ENCODE data around the gene CTU2.

The CTU2 gene

DNA sequence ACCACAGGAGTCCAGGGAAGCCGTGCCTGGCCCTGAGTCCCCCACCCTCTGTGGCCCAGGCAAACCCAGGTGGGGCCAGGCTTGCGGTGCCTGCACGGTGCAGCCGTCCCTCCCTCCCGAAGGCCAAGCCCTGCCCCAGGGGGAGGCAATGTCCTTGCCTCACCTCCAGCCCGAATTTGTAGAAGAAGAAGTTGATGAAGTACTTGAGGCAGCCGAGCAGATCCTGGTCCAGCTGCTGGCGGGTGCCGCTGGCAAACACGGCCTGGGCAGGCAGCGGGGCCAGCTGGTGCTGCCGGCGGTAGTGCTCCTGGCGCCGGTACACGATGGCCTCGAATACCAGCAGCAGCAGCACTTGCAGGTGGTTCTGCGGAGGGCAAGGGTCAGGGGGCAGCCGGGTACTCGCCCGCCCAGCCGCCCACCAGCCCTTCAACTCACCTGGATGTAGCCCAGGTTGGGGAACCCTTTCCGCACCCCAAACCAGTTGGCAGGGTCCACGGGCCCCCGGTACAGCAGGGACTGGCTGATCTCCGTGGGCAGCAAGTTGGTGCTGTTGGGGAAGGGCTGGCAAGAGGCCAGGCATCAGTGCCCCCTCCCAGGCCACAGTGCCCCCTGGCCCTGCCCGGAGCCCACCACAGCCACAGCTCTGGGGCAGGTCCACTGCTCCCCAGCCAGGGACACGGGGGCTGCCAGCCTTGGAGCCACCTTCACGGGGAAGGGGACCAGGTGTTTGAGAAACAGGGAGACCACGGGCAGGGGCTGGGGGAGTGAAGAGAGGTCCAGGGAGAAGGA lies 26.1 kb downstream of the CTU2 start:
- no peak for DNase-seq

DNA sequence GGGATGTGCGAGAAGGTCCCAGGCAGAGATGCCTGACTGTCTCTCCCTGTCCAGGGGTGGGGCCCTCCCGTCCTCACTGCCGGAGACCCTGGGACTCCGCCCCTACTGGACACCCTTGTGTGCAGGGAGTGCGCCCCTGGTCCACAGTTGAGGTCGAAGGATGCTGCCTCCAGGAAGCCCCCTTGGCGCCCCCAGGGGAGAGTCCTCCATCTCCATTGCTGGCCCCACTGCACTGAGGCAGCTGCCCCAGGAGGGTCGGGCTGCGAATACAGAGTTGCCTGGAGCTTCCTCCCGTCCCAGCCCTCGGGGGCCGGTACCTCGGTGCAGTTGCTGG lies 26.6 kb downstream of the CTU2 start:
- DNase-seq, result no peak

DNA sequence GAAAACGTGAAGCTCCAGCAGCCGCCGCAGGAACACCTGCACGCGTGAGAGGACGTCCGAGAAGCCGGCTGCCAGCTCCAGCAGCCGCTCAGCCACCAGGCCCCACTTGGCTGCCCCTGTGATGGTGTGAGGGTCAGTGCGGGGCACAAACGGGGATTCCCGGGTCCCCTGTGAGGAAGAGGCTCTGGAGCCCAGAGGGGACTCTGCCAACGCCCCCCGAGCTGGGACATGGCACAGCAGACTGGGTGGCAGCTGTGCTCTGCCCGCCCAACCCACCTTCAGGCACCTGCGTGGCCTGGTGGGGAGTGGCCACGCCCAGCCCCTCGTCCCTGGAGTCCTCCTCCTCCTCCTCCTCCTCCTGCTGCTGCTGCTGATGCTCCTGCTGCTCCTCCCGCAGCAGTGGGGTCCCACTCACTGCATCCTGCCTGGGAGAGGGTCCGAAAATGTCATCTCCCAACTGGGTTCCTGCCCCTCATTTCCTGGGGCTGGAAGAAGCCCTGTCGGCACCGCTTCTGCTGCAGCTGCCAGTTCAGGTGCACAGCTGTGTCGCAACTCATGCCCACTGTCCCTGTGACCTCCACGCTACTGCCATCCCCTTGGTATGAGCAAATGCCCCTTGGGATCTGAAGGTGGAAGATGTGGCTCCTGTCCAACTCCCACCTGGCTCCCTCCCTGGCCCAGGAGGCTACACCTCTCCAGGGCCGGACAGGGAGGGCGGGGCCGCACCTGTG lies 27.5 kb downstream of the CTU2 start:
- DNase-seq, result no peak

DNA sequence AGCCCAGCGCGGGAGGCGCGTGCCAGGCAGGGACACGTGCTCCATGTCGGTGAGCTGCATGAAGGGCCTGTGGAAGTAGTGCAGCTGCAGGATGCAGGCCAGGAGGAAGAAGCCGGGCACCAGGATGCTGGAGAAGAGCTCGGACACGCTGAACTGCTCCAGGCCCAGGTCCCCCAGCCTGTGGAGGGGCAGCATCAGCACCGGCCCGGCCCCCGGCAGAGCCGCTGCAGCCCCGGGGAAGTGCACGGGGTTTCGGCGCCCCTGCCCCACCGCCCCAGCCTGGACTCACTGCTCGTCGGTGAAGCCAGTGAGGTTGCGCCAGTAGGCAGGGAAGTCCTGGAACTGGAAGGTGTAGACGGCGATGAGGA lies 28.0 kb downstream of the CTU2 start:
- DNase-seq, result no peak

DNA sequence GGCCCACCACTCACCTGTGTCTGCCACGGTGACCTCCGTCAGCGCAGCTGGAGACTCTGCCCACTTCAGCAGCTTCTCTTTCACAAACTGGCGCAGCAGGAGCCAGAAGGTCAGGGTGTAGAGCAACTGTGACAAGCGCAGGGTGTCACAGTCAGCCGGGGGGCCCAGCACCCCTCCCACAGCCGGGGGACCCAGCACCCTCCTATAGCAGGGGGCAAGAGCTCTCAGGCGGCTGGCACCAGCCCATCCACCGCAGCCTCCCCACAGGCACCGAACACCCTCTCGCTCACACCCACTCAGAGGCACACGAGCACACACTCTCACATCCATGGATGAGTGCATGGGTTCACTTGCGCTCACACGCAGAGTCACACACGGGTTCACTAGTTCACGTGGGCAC lies 28.8 kb downstream of the CTU2 start:
- no peak for DNase-seq

DNA sequence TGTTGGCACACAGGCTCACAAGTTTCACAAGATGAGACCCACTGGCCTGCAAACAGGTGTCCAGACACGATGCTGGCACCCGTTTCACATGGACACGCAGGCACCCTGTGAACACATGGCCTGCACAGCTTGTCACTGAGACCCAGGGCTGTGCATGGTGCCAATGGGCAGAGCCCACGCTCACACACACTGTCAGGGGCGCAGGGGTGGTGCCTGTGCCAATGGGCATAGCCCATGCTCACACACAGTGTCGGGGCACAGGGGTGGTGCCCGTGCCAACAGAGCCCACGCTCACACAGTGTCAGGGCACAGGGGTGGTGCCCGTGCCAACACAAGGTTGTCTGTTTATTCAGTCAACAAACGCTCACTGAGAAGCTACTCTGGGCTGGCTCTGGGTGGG lies 29.3 kb downstream of the CTU2 start:
- no peak for DNase-seq

DNA sequence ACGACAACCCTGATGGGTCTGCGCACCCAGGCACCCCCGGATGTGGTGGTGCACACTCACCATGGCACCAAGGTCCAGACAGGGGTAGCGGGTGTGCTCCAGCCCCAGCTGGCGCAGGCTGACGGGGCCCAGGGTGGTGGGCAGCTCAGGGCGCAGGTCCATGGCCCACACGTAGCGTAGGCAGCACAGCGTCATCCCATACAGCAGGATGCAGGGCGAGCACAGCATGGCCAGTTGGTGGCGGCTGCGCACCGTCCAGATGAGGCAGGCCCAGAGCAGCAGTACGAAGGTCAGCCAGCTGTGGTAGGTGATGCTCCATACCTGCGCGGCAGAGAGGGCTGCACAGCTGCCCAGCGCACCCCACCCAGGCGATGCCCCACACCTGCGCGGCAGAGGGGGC lies 29.8 kb downstream of the CTU2 start:
- no peak for DNase-seq

DNA sequence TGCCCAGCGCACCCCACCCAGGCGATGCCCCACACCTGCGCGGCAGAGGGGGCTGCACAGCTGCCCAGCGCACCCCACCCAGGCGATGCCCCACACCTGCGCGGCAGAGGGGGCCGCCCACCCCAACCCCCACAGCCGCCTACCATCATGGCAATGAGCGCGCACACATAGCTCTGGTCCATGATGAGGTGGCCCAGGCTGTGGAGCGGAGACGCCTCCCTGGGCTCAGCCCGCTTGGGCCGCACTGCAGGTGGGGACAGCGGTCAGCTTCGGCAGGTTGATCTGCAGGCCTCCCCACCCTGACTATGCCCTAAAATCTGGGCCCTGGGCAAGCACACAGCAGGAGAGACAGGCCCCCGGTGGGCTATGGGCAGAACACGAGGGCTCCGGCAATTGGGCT lies 30.2 kb downstream of the CTU2 start:
- no peak for DNase-seq

DNA sequence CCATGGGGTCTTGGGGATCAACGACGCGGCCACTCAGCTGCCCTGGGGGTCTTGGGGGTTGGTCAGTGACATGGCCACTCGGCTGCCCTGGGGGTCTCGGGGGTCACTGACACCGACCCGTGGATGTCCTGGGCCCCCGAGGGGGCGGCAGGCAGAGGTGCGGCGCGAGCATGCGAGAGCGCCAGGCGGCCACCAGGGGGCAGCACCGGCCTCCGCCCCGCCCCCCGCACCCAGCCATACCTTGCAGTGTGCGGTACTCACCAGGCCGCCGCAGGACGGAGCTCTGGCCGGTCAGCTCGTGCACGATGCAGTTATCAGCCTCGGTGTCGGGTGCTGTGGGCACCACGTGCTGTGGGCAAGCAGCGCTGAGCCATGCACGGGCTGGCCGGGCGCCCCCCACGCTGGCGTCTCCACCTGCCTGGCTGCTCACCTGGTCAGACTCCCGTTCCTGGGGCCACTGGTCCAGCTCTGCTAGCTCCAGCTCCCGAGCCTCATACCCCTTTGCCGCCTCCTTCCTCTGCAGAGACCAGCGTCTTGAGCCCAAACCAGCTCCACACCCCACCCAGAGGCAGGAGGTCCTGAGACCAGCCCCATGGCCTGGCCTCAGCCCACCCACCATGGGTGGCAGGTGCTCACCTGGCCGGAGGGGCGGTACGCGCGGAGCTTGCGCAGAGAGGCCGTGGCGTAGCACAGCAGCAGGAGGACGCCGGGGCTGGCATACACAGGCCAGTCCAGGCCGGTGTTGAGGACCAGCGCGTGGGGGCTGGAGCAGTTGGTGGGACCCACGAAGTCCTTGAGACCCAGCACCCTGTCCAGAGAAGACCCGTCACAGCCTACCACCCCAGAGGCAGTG lies 31.2 kb downstream of the CTU2 start:
- peak; percentile 78 for DNase-seq

DNA sequence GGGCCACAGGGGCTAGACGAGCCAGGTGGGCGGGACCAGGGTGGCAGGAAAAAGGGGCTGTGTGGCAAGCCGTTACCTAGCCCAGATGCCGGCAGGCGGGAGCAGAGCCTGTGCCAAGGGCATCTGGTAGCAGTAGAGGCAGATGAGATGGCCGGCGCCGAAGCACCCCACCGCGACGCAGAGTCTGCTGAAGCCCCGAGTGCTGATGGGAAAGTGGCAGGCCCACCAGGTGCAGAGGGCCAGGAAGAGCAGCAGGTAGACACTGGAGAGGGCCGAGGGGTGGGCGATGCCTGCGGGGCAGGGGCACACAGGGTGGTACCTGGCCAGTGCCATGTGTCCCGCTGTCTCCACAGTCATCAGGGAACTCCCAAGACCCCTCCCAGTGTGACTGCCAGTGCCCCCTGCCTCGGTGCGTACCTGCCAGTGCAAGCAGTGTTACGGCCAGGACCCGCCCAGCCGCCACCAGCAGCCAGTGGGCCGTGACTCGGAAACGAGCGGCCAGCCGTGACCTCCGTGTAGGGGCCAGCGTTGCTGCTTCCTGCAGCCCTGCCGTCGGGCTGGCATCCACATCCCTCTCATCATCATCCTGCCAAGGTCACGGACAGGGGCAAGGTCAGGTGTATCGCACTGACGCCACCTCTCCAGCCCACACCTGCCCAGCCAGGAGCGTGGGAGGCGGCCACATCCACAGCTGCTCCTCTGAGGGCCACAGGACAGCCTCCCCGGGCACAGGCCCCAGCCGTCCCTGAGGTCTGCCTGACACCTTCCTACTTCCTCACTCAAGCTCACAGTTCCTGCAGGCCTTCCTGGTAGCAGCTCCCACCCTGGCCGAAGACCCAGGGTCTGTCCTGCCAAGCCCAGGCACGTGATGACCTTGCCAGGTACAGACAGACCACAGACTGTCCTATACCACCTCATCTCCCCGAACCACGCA lies 32.1 kb downstream of the CTU2 start:
- DNase-seq, result no peak

DNA sequence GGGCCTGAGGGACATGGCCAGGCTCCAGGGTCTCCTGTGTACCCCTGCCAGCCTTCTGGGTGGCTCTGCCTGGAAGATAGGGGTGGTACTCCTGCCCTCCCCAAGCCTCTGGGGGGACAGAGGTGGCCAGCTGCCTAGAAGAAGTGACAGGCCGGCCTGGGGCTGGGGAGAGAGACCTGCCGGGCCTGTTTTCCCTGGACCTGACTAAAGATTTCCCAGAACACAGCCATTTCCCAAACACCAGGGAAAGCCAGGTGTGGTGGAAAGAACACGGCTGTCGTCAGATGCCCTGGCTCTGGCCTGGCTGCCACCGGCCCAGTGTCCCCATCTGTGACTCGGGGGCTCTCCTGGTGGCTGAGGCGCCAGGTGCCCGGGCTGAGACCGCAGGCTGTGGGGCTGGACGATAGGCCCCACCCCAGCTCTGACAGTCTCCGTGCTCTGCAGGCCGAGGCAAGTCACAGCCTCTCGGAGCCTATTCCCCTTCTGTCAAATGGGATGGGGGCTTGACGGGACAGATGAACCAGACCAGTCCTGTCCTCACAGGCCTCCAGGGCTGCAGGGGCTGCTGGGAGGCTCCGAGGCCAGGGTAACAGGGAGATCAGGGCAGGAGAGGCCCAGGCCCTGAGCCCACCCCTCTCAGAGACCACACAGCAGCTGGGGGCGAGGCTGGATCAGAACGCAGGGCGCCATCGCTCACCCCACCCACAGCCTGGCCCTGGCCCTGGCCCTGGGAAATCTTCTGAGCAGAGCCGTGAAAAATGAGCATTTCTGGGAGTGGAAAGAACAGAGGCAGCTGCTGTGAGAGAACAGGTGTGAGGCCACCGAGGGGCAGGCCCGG lies 33.1 kb downstream of the CTU2 start:
- no peak for DNase-seq

DNA sequence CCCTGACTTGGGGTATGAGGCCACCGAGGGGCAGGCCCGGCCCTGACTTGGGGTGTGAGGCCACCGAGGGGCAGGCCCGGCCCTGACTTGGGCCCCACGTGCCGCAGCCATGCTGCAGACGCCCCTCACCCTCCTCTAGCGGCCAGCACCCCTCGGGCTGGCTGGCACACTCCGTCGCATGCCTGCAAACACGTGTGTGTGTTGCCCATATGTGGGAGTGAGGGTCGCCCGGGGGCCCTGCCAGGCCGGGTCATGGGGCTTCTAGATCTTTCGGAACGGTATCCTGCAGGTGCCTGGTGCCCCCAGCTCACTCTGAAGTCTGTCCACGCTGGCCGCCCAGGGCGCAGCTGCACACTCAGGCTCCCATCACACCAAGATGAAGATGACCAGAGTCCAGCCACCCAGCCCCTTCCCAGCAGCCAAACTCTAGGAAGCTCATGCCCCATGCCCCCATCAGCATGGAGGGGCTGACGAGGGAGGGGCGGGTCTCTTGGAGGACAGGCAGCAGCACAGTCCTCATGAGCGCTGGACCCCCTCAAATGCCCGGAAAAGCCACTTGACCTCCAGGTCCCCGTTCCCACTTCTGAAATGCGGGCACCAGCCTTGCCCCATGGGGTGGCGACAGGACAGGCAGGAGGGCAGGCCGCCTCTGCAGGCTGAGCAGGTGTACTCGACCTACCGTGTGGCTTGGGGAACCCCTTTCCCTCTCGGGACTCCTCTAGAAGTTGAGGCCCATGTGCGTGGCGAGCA lies 33.8 kb downstream of the CTU2 start:
- no peak for DNase-seq

DNA sequence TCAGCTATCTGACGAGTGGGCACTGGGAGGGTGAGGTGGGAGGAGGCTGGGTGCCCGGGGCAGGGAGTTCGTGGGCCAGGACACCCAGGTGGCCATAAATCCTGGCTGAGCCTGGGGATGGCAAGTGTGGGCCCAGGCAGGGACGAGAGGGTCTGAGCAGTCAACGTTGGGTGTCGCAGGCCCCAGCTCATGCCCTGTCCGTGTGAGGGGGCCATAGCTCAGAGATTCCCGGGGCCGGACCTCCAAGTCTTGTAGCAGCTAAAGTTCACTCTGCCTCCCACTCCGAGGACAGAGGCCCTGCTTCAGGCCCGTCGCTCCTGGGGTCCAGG lies 34.4 kb downstream of the CTU2 start:
- DNase-seq, result no peak

DNA sequence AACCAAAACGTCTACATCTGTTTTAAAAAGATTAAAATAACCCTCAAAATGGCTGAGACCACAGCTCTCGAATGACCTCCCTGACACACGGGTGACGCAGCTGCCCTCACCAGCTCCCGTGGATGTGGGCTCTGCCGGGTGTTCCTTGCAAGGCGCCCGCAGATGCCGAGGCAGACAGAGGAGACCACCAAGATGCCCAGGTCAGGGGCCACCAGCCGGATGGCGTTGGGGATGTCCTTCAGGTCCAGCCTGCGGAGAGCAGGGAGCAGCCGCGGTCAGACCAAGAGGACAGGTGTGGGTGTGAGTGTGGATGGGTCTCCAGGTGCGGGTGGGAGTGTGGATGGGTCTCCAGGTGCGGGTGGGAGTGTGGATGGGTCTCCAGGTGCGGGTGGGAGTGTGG lies 35.1 kb downstream of the CTU2 start:
- DNase-seq, result no peak

DNA sequence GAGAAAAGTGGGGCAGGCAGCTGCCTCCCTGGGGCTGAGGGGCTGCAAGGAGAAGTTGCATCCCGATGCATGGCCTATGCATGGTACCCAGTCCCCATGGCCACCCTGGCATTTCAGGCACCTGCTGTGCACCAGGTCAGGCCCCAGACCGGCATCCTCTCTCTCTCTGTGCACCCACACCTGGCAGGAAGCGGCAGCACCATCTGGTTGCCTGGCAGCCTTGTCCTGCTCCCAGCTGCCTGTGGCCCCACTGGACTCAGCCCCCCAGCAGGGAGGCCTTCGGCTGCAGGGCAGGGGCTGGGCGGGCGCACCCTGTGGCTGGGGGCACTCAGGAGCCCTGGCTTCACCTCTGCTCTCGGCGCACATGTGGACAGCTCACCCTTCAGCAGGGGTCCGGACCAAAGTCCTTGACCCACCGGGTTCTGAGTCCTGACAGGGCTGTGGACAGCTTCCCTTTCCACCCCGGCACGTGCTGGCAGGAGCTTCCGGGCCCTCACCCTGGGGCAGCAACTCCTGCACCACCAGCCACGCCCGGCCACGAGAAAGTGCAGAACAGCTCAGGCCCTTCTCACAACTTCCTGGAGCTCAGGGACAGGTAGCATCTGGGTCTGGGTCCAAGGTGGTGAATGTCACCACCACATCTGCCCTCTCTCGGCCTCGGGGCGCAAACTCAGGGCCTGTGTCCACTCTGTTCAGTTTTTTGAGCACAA lies 36.7 kb downstream of the CTU2 start:
- no peak for DNase-seq

DNA sequence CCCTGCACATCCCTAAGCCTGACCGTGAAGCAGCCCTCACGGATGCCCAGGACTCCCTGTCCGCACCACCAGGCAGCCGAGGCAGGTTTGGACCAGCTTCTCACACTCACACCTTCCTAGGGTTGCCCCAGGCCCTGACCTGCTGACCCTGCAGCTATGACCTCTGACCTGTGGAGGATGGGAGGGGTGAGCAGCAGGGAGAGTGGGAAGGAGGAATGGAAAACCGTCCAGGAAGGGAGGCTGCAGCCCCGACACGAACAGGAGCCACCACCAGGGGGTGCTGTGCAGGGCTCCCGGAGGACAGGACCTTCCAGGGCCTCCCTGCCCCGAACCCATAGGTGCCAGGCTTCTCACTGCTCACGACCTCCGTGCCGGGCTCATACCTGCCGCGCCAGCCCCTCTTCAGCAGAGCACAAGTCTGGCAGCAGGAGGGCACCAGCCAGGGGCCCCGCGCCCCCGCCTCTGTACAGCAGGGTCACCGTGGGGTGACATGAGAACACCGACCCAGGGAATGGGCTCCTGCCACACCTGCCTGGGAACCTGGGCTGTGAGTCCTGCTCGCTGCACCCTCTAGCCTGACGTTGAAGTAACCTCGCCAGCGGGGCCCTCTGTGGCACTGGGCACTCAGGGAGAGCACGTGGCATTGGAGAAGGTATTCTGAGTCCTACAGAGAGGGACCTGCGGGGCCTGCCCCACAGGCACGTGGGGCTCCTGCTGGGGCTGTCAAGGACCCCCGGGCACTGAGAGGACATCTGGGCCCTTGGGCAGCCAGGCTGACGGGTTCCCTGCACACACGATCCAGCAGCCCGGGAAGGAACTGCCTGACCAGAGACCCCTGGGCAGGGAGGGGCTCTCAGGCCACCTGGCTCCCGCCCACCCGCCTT lies 37.6 kb downstream of the CTU2 start:
- peak; percentile 79 for DNase-seq

DNA sequence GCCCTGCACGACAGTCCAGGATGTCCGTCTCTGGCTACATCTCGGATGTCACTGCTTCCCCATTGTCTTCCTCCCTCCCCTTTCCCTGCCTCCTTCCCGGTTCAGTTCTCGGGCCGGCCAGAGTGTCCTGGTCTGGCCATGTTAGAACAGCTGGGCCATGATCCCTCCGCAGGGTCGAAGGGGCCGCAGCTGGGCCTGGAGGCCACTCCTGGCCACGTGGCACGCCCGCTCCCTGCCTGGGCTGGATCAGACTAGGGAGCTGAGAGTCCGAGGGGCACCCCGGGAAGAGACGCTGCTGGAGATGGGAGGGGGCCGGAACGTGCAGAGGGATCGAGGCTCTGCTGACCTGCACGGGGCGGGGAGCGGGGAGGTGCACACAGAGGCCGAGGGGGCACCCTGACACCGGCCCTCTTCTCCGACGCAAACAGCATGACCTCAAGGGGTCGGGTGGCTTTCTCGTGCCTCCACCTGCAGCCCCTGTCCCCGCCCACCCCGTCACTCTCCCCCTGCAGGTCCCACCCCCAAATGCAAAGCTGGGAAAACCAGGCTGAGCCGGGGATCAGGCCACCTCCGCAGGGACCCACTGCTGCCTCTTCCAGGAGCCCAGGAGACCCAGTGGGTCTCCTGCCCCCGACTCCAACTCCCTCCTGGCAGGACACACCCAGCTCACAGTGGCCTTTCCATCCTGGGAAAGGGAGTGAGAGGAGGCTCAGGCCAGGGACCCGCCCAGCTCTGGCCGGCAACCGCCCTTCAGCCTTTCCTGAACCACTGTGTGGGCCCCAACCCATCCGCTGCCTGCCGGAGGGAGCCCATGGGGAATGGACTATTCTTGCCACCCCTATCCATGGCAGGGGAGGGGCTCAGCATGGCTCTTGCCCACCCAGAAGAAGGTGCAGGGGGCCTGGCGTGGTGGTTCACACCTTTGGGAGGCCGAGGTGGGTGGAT lies 38.5 kb downstream of the CTU2 start:
- DNase-seq, result no peak

DNA sequence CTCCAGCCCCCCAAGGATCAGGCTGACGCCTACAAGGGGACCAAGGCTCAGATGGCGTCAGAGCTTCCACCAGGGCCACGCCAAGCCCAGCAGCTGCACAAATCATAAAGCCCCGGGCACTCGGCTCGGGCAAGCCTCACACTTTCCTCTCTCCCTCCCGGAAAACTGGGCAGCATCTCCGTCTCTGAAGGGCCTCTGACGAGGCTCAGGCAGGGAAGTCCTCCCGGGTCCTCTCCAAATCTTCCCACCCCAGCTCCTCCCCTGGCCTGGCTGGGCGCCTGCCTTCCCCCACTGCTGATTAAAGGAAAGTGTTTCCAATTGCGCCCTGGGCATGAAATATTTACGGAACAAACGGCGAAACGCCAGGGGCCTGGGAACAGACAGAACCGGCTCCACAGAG lies 40.2 kb downstream of the CTU2 start:
- DNase-seq, result peak; percentile 85
